Measurements from ENCODE around the gene COPS8.
A peak's percentile ranks its signal among the peaks of the same experiment; 100 is the strongest.

COPS8 gene

DNA sequence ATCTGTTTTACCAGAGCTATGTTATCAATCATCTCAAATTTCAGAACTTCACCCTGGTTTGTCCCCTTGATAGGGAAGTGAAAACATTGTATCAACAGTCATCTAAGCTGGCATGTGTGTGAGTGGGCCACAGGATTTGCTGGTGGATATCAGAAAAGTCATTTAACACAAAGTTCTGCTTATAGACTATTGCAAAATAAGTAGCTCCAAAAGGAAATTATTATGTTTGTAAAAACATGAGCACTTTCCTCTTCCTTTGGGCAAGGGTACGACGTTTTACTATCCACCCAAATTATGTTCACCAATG, 20.7 kb upstream of the COPS8 start:
- no peak for DNase-seq (ENCODE audit: low read depth)

DNA sequence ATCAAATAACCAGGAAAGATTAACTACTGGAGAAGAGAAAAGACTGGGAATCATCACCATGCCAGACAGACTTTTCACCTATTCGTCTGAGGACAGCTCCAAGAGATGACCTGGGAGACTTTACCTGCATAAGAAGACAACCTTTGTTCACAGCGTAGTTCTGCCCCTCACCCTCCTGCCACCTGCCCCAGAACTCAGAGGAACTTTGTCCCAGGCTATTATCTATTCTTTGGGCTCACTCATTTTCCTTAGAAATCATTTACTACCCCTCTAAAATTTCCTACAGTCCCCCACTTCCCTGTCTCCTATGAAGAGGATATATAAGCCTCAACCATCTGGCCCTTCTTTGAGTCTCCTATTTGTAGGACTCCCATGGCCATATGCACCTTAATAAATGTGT, 19.3 kb upstream of the COPS8 start:
- no peak for DNase-seq (ENCODE audit: low read depth)

DNA sequence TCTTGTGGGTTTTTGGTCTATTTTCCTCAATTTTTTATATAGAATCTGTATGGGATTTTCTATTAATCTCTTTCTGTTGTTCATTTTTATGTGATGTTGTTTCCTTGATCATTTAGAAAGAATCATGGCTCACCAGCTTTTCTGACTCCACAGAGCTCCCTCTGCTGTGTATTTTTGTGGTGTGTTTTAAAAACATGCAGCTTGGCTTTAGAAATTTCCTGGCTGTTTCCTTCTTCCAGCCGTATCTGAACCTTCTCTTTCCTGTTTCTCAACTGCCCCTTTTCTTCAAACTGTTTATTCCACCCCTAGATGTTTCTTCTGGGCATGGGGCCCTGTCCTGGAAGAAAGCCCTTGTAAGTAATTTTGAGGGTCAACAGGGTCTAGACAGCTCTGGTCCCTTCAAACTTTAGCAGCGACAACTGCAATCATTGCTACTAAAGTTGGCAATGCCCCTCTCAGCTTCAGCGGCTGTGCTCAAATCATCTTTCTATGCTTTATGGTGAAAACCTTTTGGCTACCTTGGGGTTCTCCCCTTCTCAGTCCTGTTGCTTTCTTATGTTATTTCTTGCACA, 17.6 kb upstream of the COPS8 start:
- DNase-seq (ENCODE audit: low read depth) = no peak

DNA sequence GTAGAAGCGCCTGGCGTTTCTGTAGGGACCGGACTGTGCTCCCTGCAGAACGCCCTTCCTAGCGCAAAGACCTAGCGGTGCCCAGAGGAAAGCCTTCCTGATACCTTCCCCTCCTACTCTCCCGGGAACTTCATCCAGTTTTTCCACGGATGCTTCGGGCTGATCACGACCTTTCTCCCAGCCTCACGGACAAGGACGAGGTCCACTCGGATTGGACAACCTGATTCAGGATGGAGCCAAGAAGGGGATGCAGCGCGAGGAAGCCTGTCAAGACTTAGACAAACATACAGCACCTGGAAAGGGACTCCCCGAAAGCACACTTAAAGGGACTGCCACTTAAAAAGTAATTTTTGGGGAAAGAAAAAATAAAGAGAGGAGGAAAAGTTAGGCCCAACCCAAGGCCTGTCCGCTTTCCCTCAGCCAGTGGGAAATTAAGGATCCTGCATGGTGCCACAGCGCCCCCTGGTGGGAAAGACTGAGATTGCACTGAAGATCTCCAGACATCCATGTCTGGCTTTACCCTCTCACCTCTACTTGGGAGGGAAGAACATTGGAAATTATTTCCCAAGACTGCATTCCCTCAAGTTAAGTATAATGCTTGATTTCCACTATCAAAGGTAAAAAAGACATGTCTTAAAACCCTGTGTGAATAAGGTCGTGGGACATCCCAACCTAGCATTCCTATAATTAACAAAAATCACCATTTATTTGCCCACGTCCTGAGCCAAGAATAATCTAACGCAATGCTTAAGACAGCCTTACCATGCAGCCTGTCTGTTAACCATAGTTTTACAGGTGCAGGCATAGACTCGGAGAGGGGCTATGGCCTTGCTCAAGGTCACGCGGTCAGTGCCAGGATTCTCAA, 13.4 kb upstream of the COPS8 start:
- no peak for DNase-seq (ENCODE audit: low read depth)

DNA sequence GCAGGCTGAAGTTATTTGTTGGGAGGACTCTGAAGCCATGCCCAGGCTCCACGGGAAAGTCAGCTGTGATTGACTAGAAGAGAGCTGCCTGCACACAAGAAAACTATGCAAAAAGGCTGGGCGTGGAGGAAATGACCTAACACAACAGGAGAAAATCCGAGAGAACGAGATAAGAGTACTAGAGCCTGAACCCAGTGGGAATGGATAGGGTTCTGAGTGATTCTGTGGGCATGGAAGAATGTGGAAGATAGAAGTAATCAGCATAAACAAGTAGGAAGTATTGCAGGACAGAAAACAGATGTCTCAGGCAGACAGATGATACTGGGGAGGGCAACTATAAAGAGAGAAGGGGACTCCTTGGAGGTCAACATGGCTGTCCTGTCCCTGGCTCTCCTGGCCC, 12.1 kb upstream of the COPS8 start:
- peak; percentile 60 for DNase-seq (ENCODE audit: low read depth)

DNA sequence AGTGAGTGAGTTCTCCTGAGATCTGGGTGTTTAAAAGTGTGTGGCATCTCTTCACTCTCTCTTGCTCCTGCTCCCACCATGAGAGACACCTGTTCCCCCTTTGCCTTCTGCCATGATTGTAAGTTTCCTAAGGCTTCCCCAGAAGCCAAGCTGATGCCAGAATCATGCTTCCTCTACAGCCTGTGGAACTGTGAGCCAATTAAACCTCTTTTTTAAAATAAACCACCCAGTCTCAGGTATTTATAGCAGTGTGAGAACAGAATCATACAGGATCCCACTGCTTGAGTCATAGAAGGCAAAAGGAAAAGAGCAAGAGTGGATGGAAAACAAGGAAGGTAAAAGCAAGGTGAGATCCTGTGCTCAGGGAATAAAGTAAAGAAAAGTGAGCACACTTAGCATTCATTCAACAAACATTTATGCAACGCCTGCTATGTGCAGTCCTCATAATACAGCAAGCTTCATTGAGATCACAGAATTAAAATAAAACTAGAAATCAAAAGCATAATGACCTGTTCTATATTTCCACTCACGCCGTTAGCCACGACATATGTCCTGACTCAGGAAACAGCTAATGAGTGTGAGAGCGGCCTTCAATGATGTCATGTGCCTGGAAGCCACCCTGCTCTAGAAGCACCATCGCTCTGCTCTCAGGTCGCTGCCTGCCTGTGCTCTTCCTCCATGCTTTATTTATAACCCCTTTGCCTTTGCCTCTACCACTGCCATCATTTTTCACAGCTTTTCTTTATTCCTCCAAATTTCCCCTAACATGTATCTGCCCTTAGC, 11.3 kb upstream of the COPS8 start:
- DNase-seq (ENCODE audit: low read depth) = no peak

DNA sequence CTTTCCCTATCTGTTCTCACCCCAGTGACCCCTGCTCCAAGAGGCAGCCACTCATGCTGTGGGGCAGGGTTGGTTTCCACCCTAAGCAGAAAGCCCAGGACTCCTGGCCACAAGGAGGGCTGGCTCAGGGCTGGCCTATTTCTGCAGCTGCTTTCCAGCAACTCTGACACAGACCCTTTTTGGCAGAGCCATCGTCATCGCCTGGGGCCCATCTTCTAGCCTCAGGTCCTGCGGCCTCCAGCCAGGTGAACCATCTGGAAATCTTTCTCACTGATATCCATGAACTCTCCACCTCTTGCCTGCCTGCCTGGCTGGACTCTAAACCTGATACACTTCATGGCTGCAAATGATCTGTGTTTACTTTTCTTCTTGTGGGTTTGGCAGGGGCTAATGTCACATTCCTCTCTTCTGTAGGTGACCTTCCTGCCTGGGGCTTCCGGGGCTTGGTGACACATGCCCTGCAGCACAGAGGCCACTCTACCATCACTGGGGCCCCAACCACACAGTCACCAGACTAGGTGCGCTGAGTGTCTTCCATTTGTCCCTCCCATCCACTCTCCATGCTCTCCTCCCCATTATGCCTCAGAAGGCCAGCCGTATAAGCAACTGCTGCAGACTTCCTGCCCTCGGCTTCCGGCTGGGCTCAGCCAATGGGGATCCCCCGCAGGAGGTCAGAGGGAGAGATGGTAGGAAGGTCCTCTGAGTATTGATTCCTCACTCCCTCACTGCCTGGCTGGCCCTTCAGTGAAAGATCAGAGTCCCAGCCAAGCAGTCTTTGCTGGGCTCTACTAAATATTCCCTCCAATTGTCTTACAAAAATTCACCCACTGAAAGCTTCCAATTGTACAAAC, 9.7 kb upstream of the COPS8 start:
- no peak for DNase-seq (ENCODE audit: low read depth)

DNA sequence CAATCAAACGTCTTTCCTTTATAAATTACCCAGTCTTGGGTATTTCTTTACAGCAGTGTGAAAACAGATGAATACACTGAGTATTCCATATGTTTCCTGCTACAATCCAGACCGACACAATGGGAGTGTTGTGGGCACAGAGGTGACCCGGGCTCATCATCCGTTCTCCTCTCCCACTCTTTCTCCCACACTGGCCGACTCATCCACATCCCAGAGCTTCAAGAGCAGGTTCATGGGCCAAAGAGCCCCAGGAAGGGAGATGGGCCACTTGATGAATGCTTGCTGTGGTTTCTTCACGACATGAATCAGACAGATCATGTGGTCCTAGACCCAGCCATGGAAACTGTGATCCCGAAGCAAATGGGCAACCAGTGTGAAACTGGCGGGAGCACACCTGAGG, 4.1 kb upstream of the COPS8 start:
- no peak for DNase-seq (ENCODE audit: low read depth)

DNA sequence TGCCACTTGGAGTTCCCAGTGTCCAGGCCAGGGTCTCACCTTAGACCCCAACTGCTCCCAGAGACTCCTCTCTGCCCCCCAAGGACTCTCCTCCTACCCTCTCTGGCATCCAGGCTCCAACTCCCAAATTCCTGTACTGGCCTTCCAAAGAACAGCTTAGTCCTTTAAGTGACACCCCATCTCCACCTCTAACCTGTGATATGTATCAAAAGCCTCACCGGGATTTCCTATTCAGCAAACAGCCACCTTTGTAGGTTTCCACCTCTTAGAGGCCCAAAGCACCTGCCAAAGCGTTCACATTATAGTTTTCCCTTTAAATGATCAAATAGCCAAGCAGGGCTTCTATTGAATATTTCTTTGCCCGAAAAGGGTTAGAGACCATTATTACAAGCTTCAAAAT, 2.7 kb upstream of the COPS8 start:
- DNase-seq (ENCODE audit: low read depth) = no peak

DNA sequence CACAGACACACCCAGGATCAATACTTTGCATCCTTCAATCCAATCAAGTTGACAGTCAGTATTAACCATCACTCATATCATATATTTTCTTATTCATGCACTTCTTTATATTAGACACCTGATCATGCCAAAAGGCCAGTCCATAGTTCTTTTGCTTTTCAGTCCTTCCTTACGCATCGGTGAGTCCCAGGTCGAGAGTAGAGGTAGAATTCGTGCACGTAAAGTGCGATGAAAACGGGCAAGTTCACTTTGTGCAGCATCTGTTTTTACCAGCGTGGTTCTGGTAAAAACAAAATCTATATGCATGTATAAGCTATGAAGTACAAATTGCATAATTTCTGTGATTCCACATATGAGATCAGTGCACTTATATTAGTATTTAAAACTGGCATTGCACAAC, 1.2 kb upstream of the COPS8 start:
- no peak for DNase-seq (ENCODE audit: low read depth)

DNA sequence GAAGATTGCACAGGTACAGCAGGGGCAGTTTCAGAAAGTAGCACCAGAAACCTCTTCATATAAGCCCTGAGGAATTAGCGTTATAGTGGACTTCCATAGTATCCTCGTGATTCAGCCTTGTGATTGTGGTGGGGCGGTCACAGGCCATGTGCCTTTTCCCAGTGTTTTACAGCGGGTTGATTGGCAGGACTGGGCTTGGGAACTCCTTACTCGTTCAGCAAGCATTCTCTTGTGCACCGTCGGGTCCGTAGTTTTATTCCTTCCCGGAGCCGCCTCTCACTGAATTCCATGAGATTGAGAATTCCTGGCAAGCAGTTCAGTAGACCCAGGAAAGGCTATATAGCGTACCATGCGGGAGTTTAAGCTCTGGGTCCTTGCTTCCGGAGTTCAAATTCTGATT, 5.2 kb downstream of the COPS8 start:
- no peak for DNase-seq (ENCODE audit: low read depth)

DNA sequence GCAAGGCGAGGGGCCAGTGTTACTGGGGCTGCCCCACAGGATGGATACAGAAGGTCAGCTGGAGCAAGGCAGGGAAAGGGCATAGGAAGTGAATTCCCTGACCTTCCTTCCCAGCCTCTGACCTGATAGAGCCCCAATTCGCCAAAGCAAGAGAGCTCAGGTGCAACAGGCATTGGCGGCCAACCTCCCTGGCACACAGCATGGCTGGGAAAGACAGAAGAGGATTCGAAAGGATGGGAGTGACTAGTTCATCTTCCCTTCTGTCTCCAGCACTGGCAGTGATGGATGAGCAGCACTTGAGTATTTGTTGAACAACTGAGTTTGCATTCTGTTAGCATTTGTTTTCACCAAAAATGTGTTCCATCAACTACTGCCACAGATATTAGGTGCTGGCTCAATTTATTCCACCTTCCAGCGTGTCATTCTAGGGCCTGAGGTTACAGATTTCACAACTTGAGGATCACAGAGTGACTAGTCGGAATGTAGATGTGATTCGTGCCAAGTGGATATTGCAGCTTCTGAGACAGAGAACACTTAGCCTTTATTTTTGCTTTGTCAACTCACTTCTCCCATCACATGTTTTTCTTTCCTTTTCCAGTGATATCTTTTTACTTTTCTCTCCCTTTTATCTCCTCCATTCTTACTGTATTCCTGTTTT, 6.2 kb downstream of the COPS8 start:
- no peak for DNase-seq (ENCODE audit: low read depth)

DNA sequence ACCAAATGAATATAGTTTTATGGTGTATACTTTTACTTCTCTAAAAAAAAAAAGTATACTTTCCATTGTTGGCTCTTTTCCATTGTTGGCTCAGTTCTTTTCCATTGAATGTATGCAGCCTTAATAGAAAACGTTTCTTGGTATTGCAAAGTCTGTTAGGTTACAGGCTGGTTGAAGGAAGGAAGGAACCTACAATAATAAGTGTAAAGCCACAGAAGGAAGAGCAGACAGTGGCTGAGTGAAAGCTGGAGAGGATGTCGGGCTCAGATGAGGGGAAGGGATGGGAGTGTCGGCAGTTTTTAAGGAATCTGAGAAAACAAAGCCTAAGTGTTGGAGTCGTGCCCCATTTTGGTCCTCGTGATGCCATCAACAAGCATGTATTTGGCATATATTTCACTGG, 6.8 kb downstream of the COPS8 start:
- no peak for DNase-seq (ENCODE audit: low read depth)

DNA sequence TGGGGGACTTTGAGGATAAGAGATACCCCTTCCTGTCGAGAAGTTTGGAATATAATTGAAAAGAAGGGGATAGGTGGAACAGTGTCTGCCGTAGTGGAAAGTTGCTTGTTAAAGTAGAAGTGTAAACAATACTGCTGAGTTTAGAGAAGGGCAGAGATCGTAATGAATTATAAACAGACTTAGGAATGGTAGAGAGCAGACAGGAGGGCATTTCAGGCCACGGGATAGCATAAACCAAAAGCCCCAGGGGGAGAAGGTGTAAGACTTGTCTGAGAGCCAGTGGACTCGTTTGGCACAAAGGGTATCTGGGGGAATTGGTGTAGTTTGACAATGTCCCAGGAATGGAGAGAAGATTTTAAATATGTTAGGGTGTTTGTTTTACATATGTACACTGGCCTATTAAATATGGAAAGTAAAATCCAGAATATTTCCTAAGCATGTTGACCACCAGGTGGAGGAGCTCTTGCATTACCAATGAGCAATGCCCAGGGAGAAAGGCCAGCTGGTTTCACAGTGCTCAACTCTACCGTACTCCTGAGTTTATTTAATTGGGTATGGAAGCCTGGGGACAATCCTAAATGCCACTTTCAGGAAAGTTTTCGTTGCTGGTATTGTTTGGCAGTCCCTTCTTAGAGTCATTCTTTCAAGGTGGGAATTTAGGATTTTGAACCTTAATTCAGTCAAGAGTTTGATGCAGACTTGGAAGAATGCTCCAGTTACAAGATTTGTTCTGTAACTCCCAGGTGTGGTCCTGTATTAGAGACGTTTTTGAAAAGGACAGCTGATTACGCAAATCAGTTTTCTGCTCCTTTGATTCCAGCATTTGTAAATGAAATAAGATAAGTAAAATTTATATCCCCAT, 7.5 kb downstream of the COPS8 start:
- peak; percentile 47 for DNase-seq (ENCODE audit: low read depth)

DNA sequence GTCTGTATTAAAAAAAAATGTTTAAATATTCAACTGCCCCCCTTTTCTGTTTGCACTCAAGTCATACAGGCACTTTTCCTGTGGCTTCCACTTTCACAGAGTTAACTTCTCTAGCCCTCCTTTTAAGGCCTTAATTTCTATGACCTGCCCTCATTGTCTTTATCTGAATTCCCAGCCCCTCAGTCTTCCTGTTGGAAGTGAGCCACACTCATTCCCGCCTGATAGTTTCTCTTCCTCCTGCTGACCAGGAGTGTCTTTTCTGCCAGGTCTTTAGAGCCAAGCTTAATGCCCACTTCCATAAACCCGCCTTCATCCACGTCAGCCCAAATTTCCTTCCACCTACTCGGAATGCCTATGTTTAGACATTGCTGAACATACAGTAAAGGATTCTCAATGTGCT, 10.5 kb downstream of the COPS8 start:
- DNase-seq (ENCODE audit: low read depth) = no peak

DNA sequence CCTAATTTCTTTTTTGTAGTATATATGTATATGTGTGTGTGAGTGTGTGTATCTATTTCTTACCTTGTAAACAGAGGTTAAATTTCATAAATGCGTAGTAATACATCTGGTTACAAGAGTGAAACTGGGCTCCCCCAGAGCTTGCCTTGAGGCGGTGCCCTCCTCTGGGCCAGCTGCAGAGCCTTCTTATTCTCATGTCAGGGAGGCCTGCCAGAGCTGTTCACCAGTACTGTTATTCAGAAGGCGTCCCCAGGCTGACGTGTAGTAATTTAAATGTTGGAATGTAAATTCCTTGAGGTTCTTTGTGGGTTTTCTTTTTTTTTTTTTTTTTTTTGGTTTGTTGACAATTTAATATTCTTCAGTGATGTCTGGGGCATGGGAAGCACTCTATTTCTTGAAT, 11.2 kb downstream of the COPS8 start:
- peak; percentile 43 for DNase-seq (ENCODE audit: low read depth)

DNA sequence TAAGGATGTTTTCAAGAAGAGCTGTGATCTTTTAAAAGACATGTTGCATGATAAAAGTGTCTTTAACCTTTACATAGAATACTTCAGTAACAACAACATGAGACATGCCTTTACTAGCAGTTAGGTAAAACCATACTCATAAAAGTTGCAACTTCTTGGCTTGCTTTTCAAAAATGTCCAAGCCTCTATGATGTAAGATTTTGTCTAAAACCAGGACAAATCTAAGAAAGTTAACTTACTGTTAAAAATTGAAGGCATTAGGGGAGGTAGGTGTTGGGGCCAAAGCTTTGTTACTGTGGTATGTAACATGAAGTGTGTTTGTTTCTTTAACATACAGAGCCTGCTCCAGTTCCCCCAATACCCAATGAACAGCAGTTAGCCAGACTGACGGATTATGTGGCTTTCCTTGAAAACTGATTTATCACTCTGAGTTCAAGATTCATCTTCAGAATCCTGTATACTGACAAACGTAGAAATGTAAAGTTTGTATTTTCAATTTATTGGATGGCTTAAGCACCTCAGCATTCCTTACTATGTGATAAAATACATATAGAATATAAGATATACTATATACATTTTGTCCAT, 11.7 kb downstream of the COPS8 start:
- DNase-seq (ENCODE audit: low read depth) = no peak

DNA sequence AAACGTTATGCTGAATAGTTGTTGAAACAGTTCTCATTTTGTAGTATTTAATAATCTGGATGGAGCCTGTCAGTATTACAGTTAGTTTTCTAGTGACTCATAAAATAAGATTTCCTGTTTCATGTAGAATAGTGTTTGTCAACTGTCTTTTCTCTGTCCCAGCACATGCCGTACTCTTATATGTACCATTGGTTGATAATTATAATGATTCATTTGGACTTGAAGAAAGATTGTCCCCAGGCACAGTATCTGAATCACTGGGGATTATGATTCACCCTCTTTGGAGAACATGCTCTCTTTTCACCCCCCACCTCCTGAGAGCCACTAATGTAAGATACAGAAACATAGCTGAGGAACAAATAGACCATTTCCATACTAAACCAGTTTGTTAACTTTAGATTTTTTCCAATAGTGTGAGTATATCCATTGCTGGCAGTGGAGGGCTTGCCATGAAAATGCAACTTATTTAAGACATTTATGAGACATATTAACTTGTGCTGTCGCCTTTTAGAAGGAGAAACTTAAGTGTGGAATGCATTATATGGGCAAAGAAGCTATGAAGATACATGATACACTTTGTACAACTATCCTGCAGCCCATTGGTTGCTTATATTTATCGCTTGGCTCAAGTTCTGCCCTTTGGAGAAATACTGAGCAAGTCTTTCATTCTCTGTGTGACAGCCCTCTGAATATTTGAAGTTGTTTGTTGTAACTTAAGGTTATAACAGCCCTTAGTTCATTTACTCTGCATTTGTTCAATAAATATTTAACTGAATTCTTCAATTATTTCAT, 12.4 kb downstream of the COPS8 start:
- DNase-seq (ENCODE audit: low read depth) = peak; percentile 91

DNA sequence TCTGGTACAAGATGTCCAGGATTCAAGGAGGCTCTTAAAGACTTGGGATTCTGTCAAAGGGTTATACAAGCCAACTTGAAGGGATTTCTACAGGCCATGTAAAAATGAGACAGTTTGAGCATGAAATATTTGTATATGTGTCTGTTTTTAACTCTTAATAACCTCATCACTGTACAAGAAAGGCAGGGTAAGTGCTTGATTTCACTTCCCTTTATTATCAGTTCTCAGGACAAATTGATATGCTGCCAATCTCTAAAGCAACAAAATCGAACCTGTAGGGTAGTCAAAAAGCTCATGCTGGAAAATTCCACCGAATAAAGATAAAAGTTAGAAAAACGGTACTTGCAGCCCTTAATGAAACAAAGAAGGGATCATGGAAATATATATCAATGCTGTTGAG, 14.1 kb downstream of the COPS8 start:
- no peak for DNase-seq (ENCODE audit: low read depth)

Data from non-pigmented ciliary epithelial cell (primary cell).